Adipocyte (in vitro differentiated cells): ENCODE data around the gene LCN2.

Experiments
- DNase-seq: peaks from one replicate; pipeline ENCODE4 v3.0.0-alpha.2; 2015; ENCODE audit warnings: low read depth
- H3K27me3 ChIP-seq: replicated peaks from 2 replicates; pipeline ENCODE4 v1.7.0; 2013; ENCODE audit warnings: mild to moderate bottlenecking, low read length, moderate library complexity; ENCODE audit not compliant: control insufficient read depth, insufficient read depth
- H3K36me3 ChIP-seq: 2 replicates; pipeline ENCODE4 v1.7.0; 2013; ENCODE audit warnings: low read length, mild to moderate bottlenecking, moderate library complexity; ENCODE audit not compliant: control insufficient read depth, insufficient read depth, severe bottlenecking
- H3K4me1 ChIP-seq: 2 replicates; pipeline ENCODE4 v1.7.0; 2013; ENCODE audit warnings: mild to moderate bottlenecking, low read length, moderate library complexity; ENCODE audit not compliant: control insufficient read depth, insufficient read depth
- H3K4me3 ChIP-seq: 2 replicates; pipeline ENCODE4 v1.7.0; 2013; ENCODE audit warnings: mild to moderate bottlenecking, low read length, moderate library complexity
- H3K9ac ChIP-seq: 2 replicates; pipeline ENCODE4 v1.7.0; 2013; ENCODE audit warnings: mild to moderate bottlenecking, low read length, moderate library complexity
- H3K9me3 ChIP-seq: 2 replicates; pipeline ENCODE4 v1.7.0; 2013; ENCODE audit warnings: mild to moderate bottlenecking, low read length, moderate library complexity; ENCODE audit not compliant: control insufficient read depth

Gene LCN2

DNA sequence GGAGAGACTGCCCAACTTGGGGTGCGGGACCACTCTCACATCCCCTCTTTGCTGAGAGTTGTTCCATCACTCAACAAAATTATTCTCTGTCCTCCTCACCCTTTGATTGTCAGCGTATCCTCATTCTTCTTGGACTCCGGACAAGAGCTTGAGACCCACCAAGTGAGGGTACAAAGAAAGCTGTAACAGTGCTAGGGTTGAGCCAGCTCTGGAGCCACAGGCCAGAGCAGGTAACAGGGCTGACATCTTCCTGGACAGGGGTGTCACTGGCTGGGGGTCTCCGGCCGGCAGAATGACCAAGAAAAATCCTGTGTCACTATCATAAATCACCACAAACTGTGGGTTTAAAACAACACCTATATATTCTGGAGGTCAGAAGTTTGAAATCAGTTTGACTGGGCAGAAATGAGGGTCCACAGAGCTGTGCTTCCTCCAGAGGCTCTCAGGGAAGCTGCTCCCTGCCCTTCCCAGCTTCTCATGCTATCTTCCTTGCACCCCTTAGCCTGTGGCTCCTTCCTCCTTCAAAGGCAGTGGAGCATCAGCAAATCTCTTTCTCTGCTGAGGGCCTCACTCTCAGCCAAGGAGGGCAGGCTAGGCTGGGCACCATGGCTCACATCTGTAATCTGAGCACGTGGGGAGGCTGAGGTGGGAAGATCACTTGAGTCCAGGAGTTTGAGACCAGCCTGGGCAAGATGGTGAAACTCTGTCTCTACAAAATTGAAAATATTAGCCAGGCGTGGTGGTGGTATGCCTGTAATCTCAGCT is 6.7 kb downstream of the LCN2 start:
- DNase-seq, result no peak
- peaks cover 8% of the 10 kb centered on the region for H3K4me1 ChIP-seq
- no peak overlapping the region for H3K9ac ChIP-seq
- no peak overlapping the region for H3K4me3 ChIP-seq
- H3K27me3 ChIP-seq, result peaks cover 3% of the 10 kb centered on the region
- H3K36me3 ChIP-seq, result no peaks in the 10 kb centered on the region
- H3K9me3 ChIP-seq, result no peaks in the 10 kb centered on the region

DNA sequence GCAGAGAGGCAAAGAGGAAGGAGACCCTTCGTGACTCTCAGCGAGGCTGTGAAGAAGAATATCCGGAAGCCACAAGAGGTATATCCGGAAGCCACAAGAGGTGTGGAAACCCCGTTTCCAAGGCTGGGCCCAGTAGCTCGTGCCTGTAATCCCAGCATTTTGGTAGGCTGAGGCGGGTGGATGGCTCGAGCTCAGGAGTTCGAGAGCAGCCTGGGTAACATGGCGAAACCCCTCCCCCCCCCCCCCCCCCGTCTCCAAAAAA is 10.2 kb downstream of the LCN2 start:
- DNase-seq, result no peak
- Histone ChIP-seq H3K9ac (peak overlapping the region; percentile 85), H3K4me3 (peak overlapping the region; percentile 82), H3K9me3 (no peaks in the 10 kb centered on the region), H3K27me3 (no peaks in the 10 kb centered on the region), H3K4me1 (peaks cover 29% of the 10 kb centered on the region), H3K36me3 (peaks cover 14% of the 10 kb centered on the region)

DNA sequence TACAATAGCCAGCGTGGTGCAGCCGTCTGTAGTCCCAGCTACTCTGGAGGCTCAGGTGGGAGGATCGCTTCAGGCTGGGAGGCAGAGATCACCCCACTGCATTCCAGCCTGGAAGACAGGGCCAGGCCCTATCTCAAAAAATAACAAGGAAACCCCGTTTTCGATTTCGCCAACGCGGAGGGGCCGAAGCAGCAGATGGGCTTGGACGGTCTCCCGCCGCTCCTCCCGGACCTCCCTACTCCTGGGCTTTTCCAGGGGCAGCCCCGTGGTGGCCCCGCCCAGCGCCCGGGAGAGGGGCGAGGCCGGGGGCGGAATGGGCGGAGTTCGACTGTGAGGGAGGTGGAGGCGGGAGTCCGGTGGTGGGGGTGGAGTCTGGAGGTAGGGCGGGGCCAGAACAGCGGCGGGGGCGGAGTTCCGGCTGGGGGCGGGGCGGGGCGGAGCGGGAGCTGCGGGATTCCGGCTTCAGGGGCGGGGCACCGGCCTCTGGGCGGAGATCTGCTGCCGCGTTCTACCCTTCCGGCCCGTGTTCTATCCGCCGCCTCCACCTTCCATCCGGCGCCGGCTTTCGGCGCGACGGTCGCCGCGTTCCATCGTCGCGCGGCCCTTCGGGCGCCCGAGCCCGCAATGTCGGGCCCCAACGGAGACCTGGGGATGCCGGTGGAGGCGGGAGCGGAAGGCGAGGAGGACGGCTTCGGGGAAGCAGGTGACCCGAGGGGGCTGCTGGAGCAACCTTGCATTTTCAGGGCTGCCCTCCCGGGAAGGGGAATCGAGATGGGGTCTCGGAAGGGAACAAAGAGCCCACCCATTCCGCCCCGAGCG is 10.7 kb downstream of the LCN2 start, which contains the start of gene BBLN:
TSS of gene BBLN (plus strand) at position 482 of the 819 bp plus-strand sequence. CDS start at position 625, 143 bp downstream.
- Histone ChIP-seq H3K9ac (peak within 1 kb of the TSS; percentile 91), H3K4me3 (peak within 1 kb of the TSS; percentile 94), H3K36me3 (peaks cover 17% of the 10 kb centered on the region), H3K9me3 (no peaks in the 10 kb centered on the region), H3K27me3 (no peaks in the 10 kb centered on the region), H3K4me1 (peaks cover 31% of the 10 kb centered on the region)
- peak; percentile 97 for DNase-seq

GRCh38 chr9:128160603-128160987 is 11.3 kb downstream of the LCN2 start:
- Histone ChIP-seq H3K9me3 (no peaks in the 10 kb centered on the region), H3K4me1 (peaks cover 31% of the 10 kb centered on the region)

GRCh38 chr9:128161215-128161902 is 12.1 kb downstream of the LCN2 start:
- H3K9ac ChIP-seq, result peak overlapping the region; percentile 91
- H3K4me1 ChIP-seq, result peaks cover 31% of the 10 kb centered on the region
- peaks cover 24% of the 10 kb centered on the region for H3K36me3 ChIP-seq
- no peaks in the 10 kb centered on the region for H3K27me3 ChIP-seq
- peak overlapping the region; percentile 94 for H3K4me3 ChIP-seq
- H3K9me3 ChIP-seq, result no peaks in the 10 kb centered on the region
- DNase-seq, result no peak

More at GRCh38 chr9:128160603-128160987, 11.3 kb downstream of the LCN2 start:
- Histone ChIP-seq H3K36me3 (peaks cover 17% of the 10 kb centered on the region), H3K4me3 (peak overlapping the region; percentile 94), H3K9ac (peak overlapping the region; percentile 91), H3K27me3 (no peaks in the 10 kb centered on the region)
- peak; percentile 57 for DNase-seq

DNA sequence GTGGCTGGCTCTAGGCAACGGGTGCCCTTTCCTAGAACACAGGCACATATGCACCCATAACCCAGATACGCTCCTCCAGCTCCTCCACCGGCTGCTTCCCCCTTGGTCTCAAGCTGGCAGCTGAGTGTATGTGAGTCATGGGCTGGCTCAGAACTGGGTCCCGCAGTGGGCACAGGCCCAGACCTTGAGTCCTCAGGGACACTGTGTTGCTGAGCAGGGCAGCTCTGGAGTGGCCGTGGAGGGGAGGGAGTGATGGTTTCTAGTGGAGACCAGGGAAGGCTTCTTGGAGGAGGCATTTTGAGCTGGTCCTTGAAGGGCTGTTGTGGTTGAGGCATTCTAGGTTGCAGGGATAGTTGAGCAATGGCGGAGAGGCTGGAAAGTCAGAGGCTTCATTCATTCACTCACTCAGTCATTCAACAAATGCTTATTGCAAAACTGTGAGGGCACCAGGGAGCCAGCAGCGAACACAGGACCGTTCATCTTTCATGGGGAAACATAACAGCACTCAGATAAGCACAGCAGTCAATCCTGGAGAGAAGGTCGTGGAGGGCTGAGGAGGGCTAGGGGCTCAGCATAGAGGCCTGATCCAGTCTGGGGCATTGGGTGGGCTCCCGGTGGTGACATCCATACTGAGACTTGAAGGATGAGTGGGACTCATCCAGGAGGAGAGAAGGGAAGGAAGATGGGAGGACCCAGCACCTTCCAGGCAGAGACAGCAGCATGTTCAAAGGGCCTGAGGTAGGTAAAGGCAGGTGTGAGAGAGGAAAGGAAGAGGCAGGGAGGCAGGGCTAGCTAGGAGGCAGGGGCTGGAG is 13.2 kb downstream of the LCN2 start:
- Histone ChIP-seq H3K36me3 (peaks cover 35% of the 10 kb centered on the region), H3K27me3 (no peaks in the 10 kb centered on the region), H3K9me3 (no peaks in the 10 kb centered on the region), H3K4me3 (no peak overlapping the region), H3K4me1 (peaks cover 31% of the 10 kb centered on the region), H3K9ac (no peak overlapping the region)
- DNase-seq, result peak; percentile 5

- Histone ChIP-seq H3K4me1 (peaks cover 31% of the 10 kb centered on the region), H3K36me3 (peaks cover 41% of the 10 kb centered on the region), H3K9me3 (no peaks in the 10 kb centered on the region), H3K4me3 (no peak overlapping the region), H3K27me3 (no peaks in the 10 kb centered on the region), H3K9ac (no peak overlapping the region)
- DNase-seq, result no peak
These were observed 13.8 kb downstream of the LCN2 start for GRCh38 chr9:128163027-128163515.

GRCh38 chr9:128163523-128164306 is 14.5 kb downstream of the LCN2 start:
- DNase-seq, result no peak
- Histone ChIP-seq H3K27me3 (no peaks in the 10 kb centered on the region), H3K4me3 (no peak overlapping the region), H3K9ac (no peak overlapping the region), H3K9me3 (no peaks in the 10 kb centered on the region), H3K4me1 (peaks cover 31% of the 10 kb centered on the region), H3K36me3 (peaks cover 46% of the 10 kb centered on the region)

GRCh38 chr9:128164307-128164885 is 15.1 kb downstream of the LCN2 start:
- no peak for DNase-seq
- no peak overlapping the region for H3K4me3 ChIP-seq
- H3K9ac ChIP-seq, result no peak overlapping the region
- no peaks in the 10 kb centered on the region for H3K9me3 ChIP-seq
- H3K36me3 ChIP-seq, result peaks cover 53% of the 10 kb centered on the region
- H3K4me1 ChIP-seq, result peaks cover 30% of the 10 kb centered on the region
- no peaks in the 10 kb centered on the region for H3K27me3 ChIP-seq

GRCh38 chr9:128166169-128166568 is 16.9 kb downstream of the LCN2 start:
- H3K9ac ChIP-seq, result no peak overlapping the region
- peaks cover 69% of the 10 kb centered on the region for H3K36me3 ChIP-seq
- DNase-seq, result no peak

More at GRCh38 chr9:128166169-128166568, 16.9 kb downstream of the LCN2 start:
- H3K9me3 ChIP-seq, result no peaks in the 10 kb centered on the region
- H3K4me3 ChIP-seq, result no peak overlapping the region
- H3K27me3 ChIP-seq, result no peaks in the 10 kb centered on the region
- peaks cover 20% of the 10 kb centered on the region for H3K4me1 ChIP-seq
